Inflammatory macrophage (primary cell): ENCODE results near the gene FAM216A.
"Not testable (repeated sequence)": the region's sequence is repeated elsewhere in the genome, so short reads cannot be mapped to it uniquely, and the experiment has no call there.

Experiments
- DNase-seq, 2 donors: peaks; one replicate each; pipeline ENCODE4 v3.0.0-alpha.2; 2020 to 2022
- total RNA-seq, 18 experiments: gene quantifications; one replicate each; lab custom pipeline; 2026; ENCODE audit warnings: mixed read lengths in 6 of 18, inconsistent platforms in 2 of 18; lab: John Stamatoyannopoulos, UW

The FAM216A gene
- total RNA-seq = 0.24 to 4.1 (median 2.1) reads per million in 18 experiments

GRCh38 chr12:110468214-110469048 is at the start of gene FAM216A, which contains the start of gene GPN3:
TSS of gene FAM216A (plus strand) at chr12:110468845. CDS start at chr12:110468876, 31 bp downstream.
TSS of gene GPN3 (minus strand) at chr12:110468257. CDS start at chr12:110468203, 54 bp downstream.
- DNase-seq = peak; percentile 98

GRCh38 chr12:110420644-110421043 is 48.0 kb upstream of the FAM216A start:
- DNase-seq = not testable (repeated sequence)

DNA sequence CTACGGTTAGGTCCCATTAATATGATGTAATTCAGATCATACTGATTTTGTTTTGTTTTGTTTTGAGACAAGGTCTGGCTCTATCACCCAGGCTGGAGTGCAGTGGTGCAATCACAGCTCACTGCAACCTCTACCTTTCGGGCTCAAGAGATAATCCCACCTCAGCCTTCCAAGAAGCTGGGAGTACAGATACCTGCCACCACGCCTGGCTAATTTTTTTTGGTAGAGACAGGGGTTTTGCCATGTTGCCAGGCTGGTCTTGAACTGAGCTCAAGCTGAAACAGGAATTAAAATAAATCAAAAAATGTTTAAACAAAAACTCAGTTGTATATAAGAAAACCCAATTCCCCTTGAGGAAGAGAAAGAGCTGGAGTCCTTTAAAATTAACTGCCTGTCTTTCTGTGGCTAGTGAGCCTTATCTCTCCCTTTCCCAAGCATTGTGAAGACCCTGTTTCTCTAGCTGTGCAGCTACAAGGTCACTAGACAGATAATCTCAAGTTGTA is 47.4 kb upstream of the FAM216A start:
- DNase-seq = no peak

GRCh38 chr12:110421701-110422100 is 46.9 kb upstream of the FAM216A start:
- no peak for DNase-seq

- no peak for DNase-seq
Observed at GRCh38 chr12:110424237-110424636, 44.4 kb upstream of the FAM216A start.

DNA sequence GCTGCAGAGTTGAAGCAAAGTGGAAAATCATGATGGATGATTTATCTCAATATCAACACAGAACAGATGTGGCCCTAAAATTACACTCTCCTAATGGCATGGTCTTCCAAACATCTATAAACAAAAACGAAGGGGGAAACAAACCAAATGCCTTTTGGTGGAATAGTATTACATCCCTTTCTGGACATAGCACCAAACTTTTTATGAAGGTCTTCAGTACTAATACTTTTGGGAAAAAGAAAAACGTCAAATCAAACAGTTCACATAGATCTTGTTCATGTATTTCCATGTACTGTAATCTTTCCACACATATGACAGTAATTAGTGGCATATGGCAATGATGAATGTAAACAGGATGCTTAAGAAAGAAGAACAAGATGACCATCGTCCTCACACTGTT is 42.2 kb upstream of the FAM216A start:
- DNase-seq = no peak

DNA sequence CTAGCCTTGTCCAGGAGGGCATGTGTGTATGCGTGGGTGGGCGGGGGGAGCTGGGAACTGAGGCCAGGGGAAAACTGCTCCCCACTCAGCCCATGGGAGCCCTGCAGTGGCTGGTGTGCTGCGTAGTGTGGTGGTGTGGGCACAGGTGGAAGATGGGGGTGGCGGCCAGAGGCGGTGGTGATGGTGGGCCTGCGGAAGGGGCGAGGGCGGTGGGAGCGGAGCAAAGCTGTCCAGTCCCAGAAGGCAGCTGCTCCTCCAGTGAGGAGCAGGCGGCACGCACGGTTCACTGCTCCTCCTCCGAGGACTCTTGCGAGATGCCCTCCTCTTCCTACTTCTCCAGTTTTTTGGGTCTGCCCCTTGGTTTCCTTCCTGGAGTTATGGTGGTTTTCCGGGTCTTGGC is 39.0 kb upstream of the FAM216A start:
- DNase-seq = not testable (repeated sequence)

- no peak for DNase-seq
Observed at GRCh38 chr12:110431957-110432587, 36.6 kb upstream of the FAM216A start.

GRCh38 chr12:110436231-110436630 is 32.4 kb upstream of the FAM216A start:
- no peak for DNase-seq

GRCh38 chr12:110444455-110444854 is 24.2 kb upstream of the FAM216A start:
- DNase-seq = no peak

GRCh38 chr12:110449799-110450497 is 18.7 kb upstream of the FAM216A start, which contains the start of gene ARPC3:
TSS of gene ARPC3 (minus strand) at chr12:110450337. CDS start at chr12:110450260, 77 bp downstream.
- DNase-seq = peak; percentile 98

- DNase-seq = no peak
Observed at GRCh38 chr12:110451263-110451662, 17.4 kb upstream of the FAM216A start.

DNA sequence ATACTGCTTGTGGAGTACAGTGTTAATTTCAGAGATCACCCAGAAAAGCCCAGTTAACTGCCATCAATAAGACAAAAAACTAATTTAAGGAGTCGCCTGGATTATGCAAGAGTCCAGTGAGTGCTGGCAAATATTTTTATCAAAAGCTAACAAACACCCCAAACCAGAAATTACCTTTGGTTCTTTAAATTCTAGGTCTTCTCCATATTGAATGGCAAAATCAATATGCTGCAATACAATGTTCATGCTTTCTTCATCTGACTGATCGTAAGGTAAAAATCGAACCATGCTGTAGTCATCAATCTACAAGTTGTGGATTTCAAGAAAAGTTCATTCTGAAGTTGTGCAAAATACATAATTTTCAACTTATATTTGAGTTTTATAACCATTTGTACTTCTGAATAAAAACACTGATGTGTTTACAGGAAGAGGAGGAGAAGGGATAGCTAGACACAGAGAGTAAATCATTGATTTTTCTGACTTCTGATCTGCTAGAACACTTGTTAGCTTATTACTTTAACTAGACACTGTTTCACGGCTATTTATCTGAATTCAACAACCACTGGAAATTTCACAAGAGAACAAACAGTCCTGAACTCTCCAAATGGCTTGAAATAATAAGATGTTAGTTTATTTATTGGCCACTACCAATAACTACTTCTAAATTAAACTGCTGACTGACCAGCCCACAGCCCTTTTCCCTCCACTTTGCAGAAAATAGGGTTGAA is 14.9 kb upstream of the FAM216A start:
- no peak for DNase-seq

DNA sequence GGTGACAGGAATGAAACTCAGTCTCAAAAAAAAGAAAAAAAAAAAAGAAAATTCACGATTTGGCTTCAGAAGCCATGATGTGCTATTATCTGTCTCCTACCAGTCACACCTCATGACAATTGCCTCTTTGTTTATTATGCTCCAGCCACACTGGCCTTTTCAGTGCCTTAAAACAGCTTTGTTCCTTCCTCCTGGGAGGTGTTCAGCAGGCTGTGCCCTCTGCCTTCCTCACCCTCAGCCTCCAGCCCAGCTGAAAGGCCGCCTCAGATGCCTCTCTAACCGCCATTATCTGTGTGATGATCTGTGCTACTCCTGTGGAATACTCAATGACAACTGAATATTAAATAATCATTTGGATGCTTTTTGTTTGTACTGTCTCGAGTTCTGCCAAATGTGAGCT is 9.9 kb upstream of the FAM216A start:
- DNase-seq = no peak

DNA sequence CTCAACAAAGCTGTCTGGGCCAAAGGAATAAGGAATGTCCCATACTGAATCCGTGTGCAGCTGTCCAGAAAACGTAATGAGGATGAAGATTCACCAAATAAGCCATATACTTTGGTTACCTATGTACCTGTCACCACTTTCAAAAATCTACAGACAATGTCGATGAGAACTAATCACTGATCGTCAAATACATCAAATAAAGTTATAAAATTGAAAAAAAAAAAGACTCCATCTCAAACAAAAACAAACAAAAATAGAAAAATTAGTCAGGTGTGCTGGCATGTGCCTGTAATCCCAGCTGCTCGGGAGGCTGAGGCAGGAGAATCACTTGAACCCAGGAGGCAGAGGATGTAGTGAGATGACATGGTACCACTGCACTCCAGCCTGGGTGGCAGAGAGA is 7.5 kb upstream of the FAM216A start:
- not testable (repeated sequence) for DNase-seq

DNA sequence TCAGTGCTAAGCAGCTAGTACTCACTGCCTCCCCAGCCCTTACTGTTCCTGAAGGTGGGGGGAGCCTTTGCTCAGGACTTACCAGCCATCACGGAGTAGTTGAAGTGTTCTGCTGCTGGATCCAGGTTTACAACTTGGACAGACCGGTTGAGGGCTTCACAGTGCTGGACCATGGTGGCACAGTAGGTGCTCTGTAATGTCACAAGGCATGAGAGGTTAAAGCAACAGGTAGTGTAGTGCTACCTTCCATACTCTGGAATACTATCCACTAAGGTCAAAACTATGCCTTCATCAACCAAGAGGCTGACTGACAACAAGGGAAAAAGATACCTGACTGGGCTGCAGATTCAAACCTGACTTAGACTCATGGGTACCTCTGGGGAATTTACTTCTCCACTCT is 3.6 kb upstream of the FAM216A start:
- DNase-seq = no peak

DNA sequence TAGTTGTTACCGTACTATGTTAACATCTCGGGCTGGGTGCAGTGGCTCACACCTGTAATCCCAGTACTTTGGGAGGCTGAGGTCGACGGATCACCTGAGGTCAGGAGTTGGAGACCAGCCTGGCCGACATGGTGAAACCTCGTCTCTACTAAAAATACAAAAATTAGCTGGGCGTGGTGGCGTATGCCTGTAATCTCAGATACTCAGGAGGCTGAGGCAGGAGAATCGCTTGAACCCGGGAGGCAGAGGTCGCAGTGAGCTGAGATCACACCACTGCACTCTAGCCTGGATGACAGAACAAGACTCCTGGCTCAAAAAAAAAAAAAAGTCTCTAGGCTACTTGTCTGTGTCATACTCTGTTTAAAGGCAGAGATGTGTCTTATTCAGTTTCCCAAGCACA is 2.9 kb upstream of the FAM216A start:
- DNase-seq = not testable (repeated sequence)

GRCh38 chr12:110466791-110467190 is 1.9 kb upstream of the FAM216A start:
- DNase-seq = peak in 1 of 2 donors; percentile 11

DNA sequence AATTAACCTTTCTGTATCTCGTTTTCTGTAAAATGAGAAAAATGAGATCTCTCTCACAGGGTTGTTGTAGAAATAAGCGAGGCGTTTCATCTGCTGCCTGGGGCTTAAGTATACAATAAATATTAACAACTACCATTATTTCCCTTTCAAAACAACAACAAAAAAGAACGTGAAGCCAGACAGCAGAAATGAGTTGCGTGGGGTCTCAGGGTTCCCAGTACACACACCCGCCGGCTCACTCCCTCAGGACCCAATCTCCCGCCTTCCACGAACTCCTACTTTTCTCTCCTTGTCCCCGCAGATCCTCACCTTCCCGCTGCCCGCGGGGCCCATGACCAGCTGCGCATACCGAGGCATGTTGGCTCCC is 815 bp upstream of the FAM216A start:
- DNase-seq = no peak

GRCh38 chr12:110475426-110475825 is 6.8 kb downstream of the FAM216A start:
- no peak for DNase-seq

DNA sequence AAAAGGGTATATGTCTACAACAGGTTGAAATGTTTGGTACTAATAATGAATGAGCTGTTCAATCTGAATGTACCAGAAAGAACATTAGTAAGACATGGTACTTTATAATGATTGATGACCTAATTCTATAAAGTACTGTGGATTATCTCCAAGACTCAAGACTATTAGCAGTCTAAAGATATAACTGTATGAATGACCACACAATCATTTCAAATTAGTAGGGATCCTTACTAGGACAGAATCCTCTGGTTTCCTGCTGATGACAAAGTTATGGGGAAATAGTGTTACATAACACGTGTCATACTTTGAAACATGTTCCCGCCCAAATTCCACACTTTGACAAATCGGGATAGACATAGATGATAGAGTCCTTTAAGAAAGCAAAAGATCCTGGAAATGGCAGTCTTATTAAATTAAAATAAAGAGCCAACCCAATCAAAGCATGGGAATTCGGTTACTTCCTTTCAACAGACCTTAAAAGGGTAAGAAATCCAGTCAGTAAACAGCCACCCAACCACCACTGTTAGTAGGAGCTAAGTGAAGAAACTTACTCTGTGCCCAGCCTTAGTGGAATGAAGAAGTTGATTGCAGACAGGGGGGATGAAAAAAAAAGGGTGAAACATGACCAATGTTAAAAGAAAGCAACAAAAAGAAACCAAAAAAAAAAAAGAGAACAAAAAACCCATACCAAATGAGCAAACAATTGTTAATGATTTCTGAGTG is 30.5 kb downstream of the FAM216A start:
- peak; percentile 71 to 83 for DNase-seq

GRCh38 chr12:110501399-110501751 is 32.7 kb downstream of the FAM216A start:
- DNase-seq = peak; percentile 70 to 77
